Neutrophil (primary cell): Measurements from ENCODE around the gene STPG1.

ENCODE experiments used
- H3K27ac ChIP-seq: fragments of 200-600 bp; sonication (generic); 2 replicates; pipeline ENCODE4 v1.5.1; 2016; ENCODE audit warnings: mild to moderate bottlenecking, moderate library complexity
- H3K27me3 ChIP-seq: fragments of 200-600 bp; sonication (generic); 2 replicates; pipeline ENCODE4 v1.6.0; 2016; ENCODE audit warnings: mild to moderate bottlenecking
- H3K36me3 ChIP-seq: fragments of 200-600 bp; sonication (generic); 2 replicates; pipeline ENCODE4 v1.5.1; 2017
- H3K4me1 ChIP-seq, 2 experiments: fragments of 200-600 bp in 1 of 2; sonication (generic) in 1 of 2; 1 replicate in 1 of 2; 2 replicates in 1 of 2; pipeline versions ENCODE4 v1.5.1 to v1.6.1; 2013 to 2016; ENCODE audit warnings: low read depth in 1 of 2, low read length in 1 of 2, mild to moderate bottlenecking in 1 of 2, moderate library complexity in 1 of 2; ENCODE audit not compliant: control insufficient read depth in 1 of 2, insufficient read depth in 1 of 2
- H3K4me3 ChIP-seq, 2 experiments: fragments of 200-600 bp in 1 of 2; sonication (generic) in 1 of 2; 1 replicate in 1 of 2; 2 replicates in 1 of 2; pipeline ENCODE4 v1.5.1; 2013 to 2016; ENCODE audit warnings: low read depth in 1 of 2, low read length in 1 of 2, mild to moderate bottlenecking in 1 of 2, moderate library complexity in 1 of 2
- H3K9me3 ChIP-seq: fragments of 200-600 bp; sonication (generic); 2 replicates; pipeline ENCODE4 v1.5.1; 2016
- TF ChIP-seq, protein P1 (sequence below): fragments of 200-600 bp; sonication (generic); IDR thresholded peaks from 2 replicates; pipeline ENCODE4 v1.5.1; 2016; ENCODE audit warnings: antibody characterized with exemption

STPG1 gene

GRCh38 chr1:24331961-24332673 is 81.5 kb downstream of the STPG1 start:
- Histone ChIP-seq H3K27me3 (peaks cover 16% of the 10 kb centered on the region), H3K4me3 (no peak overlapping the region), H3K36me3 (no peaks in the 10 kb centered on the region), H3K9me3 (no peaks in the 10 kb centered on the region), H3K4me1 (no peaks in the 10 kb centered on the region), H3K27ac (no peak overlapping the region)
- TF ChIP-seq, protein P1, sequence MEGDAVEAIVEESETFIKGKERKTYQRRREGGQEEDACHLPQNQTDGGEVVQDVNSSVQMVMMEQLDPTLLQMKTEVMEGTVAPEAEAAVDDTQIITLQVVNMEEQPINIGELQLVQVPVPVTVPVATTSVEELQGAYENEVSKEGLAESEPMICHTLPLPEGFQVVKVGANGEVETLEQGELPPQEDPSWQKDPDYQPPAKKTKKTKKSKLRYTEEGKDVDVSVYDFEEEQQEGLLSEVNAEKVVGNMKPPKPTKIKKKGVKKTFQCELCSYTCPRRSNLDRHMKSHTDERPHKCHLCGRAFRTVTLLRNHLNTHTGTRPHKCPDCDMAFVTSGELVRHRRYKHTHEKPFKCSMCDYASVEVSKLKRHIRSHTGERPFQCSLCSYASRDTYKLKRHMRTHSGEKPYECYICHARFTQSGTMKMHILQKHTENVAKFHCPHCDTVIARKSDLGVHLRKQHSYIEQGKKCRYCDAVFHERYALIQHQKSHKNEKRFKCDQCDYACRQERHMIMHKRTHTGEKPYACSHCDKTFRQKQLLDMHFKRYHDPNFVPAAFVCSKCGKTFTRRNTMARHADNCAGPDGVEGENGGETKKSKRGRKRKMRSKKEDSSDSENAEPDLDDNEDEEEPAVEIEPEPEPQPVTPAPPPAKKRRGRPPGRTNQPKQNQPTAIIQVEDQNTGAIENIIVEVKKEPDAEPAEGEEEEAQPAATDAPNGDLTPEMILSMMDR, result no peak

DNA sequence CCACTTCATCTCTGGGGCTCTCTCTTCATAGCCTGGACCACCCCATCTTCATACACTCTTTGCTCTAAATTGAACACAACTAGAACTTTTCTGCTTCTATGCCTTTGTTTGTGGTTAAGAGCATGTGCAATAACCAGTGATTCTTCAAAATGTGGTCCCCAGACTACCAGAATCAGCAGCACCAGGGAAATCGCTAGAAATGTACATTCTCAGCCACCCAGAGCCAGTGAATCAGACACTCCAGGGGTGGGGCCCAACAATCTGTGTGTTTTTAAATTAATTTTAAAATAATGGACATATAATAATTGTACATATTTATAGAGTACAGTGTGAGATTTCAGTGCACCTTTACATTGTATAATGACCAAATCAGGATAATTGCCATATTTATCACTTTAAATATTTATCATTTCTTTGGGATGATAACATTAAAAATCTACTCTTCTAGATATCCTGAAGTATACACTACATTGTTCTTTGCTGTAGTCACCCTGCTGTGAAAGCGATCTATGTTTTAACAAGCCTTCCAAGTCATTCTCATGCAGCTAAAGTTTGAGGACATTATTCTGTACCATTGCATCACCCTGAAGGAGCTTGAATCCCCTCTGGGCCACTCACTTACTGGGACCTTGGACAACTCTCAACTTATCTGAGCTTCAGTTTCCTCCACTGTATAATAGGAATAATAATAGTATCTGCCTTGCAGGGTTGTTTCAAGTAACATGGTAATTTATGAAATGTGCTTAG is 83.6 kb downstream of the STPG1 start:
- H3K27ac ChIP-seq, result no peak overlapping the region
- TF ChIP-seq, protein P1, result no peak
- no peaks in the 10 kb centered on the region for H3K4me1 ChIP-seq
- no peaks in the 10 kb centered on the region for H3K9me3 ChIP-seq
- no peak overlapping the region for H3K4me3 ChIP-seq
- H3K27me3 ChIP-seq, result peaks cover 38% of the 10 kb centered on the region
- no peaks in the 10 kb centered on the region for H3K36me3 ChIP-seq

DNA sequence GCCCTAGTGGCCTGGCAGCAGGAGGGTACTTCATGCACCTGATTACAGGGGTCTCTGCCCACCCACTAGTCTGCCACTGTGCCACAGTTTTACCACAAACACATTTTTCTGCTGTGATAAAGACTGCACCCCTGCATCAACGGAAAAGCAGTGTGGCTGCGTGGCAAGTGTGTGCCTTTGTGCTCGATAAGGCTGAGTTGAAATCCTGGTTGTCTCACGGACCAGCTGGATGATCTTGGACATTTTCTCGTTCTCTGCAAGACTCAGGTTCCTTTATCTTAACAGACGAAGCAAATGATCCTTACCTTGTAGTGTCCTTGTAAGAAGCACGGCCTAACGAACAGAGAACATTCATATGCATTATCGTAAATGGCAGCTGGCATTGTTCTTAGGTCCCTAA is 84.3 kb downstream of the STPG1 start:
- Histone ChIP-seq H3K27ac (no peak overlapping the region), H3K4me1 (no peaks in the 10 kb centered on the region), H3K36me3 (no peaks in the 10 kb centered on the region), H3K4me3 (no peak overlapping the region), H3K9me3 (no peaks in the 10 kb centered on the region), H3K27me3 (peaks cover 44% of the 10 kb centered on the region)
- TF ChIP-seq, protein P1, result no peak

DNA sequence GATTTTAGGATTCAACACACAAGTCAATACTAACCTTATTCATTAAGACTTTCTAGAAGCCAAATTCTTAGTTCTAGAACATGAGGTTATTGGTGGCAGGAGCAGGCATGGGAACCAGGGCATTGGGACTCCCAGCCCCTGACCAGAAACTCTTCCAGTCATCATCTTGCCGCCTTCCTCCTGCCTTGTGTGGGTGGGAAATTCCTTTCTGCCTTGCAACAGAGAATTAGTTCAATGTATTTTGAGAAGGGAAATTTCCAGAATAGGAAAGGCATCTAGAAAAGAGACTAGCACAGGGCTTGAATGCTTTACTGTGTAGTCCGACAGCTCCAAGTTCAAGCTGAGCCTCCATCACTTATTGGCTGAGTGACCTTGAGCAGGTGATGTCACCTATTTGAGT is 85.7 kb downstream of the STPG1 start:
- no peak overlapping the region for H3K4me3 ChIP-seq
- peaks cover 59% of the 10 kb centered on the region for H3K27me3 ChIP-seq
- no peak overlapping the region for H3K27ac ChIP-seq
- H3K36me3 ChIP-seq, result no peaks in the 10 kb centered on the region
- H3K9me3 ChIP-seq, result no peaks in the 10 kb centered on the region
- TF ChIP-seq, protein P1, result no peak
- H3K4me1 ChIP-seq, result no peaks in the 10 kb centered on the region

GRCh38 chr1:24327486-24327885 is 86.1 kb downstream of the STPG1 start:
- H3K27me3 ChIP-seq, result peaks cover 63% of the 10 kb centered on the region
- H3K4me3 ChIP-seq, result no peak overlapping the region
- H3K4me1 ChIP-seq, result peaks cover 0 to 1% of the 10 kb centered on the region in 2 experiments
- no peaks in the 10 kb centered on the region for H3K36me3 ChIP-seq
- no peaks in the 10 kb centered on the region for H3K9me3 ChIP-seq
- TF ChIP-seq, protein P1, result no peak
- no peak overlapping the region for H3K27ac ChIP-seq
